Measurements from ENCODE around the gene CNPY1. TPM values are rescaled to one million over a fixed set of nuclear protein-coding genes. Genes with fewer than 3 reads are reported as not detected.
"Not testable (repeated sequence)": the region's sequence is repeated elsewhere in the genome, so short reads cannot be mapped to it uniquely, and the experiment has no call there.

The CNPY1 gene
- total and polyA plus RNA-seq, 4 donors = not detected

DNA sequence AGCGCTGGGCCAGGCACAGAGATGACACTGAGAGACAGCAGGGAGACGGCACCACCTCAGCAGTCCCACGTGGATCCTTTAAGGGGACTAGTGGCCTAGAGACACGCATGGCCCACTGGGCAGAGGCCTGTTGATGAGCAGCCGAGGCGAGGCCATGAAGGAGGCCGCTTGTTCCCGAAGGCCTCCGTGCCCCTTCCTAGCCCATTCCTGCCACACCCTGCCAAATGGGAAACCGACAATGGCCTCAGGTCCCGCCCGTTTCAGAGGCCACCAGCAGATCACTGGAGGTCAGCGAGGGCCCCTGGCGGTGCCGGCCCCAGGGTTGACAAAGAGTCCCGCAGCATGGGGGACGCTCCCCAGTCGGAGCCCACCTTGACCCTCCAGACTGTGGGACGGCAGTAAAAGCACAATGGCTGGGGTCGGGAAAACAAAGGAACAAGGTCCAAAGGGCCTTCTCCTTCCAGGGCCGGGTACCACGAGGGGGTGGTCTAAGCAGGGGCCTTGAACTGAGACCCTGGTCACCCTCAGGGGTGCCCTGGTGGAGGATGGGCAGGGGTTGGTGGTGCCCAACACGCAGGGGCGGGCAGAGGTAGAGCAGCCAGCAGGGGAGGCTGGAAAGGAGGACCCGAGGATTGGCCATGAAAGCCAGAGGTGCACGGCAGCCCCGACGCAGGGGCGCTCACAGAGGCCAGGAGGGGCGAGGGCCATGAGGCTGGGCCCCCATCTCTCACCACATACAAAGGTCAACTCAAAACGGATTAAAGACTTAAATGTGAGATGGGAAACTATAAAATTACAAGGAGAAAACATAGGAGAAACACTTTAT, 19.9 kb upstream of the CNPY1 start:
- Histone ChIP-seq H3K27ac (ENCODE audit: low read depth in 1 of 2, low read length in 2 of 2) (no peak overlapping the region), H3K9ac (ENCODE audit: low read depth in 1 of 2, low read length in 2 of 2) (no peak overlapping the region), H3K36me3 (ENCODE audit: control insufficient read depth in 4 of 4, insufficient read depth in 3 of 4, low read depth in 1 of 4, low read length in 3 of 4) (no peaks in the 10 kb centered on the region), H3K4me1 (ENCODE audit: control insufficient read depth in 4 of 4, insufficient read depth in 4 of 4, low read length in 3 of 4) (no peaks in the 10 kb centered on the region), H3K27me3 (ENCODE audit: control insufficient read depth in 4 of 4, insufficient read depth in 4 of 4, low read length in 3 of 4) (no peaks in the 10 kb centered on the region), H3K4me3 (ENCODE audit: low read depth in 1 of 3, low read length in 3 of 3) (no peak overlapping the region), H3K9me3 (ENCODE audit: control insufficient read depth in 4 of 4, low read length in 3 of 4) (no peaks in the 10 kb centered on the region)
- 89% methylated on average over 31 of the region's 31 CpGs for WGBS
- no peak for DNase-seq (ENCODE audit: low spot score)
- TF ChIP-seq JUND (IDR thresholded peaks at IDR 0.05) = no peak
- TF ChIP-seq, protein P1, sequence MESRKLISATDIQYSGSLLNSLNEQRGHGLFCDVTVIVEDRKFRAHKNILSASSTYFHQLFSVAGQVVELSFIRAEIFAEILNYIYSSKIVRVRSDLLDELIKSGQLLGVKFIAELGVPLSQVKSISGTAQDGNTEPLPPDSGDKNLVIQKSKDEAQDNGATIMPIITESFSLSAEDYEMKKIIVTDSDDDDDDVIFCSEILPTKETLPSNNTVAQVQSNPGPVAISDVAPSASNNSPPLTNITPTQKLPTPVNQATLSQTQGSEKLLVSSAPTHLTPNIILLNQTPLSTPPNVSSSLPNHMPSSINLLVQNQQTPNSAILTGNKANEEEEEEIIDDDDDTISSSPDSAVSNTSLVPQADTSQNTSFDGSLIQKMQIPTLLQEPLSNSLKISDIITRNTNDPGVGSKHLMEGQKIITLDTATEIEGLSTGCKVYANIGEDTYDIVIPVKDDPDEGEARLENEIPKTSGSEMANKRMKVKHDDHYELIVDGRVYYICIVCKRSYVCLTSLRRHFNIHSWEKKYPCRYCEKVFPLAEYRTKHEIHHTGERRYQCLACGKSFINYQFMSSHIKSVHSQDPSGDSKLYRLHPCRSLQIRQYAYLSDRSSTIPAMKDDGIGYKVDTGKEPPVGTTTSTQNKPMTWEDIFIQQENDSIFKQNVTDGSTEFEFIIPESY (IDR thresholded peaks at IDR 0.05) = no peak
- TF ChIP-seq TAF1 (conservative IDR thresholded peaks at IDR 0.05) = no peak

DNA sequence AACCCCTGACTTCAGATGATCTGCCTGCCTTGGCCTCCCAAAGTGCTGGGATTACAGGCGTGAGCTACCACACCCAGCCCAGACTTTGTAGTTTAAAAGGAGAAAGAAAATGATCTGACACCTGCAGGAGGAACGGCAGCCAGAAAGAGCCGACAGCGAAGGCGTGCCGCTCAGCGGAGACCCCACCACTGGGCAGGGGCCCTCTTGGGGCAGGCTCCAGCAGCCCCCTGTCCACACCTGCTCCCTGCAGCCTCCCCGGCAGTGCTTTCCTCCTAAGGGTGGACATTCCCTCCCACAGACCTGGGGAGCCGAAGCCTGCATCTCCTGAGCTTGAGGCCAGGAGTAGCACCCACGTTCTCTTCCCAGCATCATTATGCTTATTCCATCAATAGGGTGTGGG, 19.2 kb upstream of the CNPY1 start:
- Histone ChIP-seq H3K36me3 (ENCODE audit: control insufficient read depth in 4 of 4, insufficient read depth in 3 of 4, low read depth in 1 of 4, low read length in 3 of 4) (no peaks in the 10 kb centered on the region), H3K9ac (ENCODE audit: low read depth in 1 of 2, low read length in 2 of 2) (no peak overlapping the region), H3K4me1 (ENCODE audit: control insufficient read depth in 4 of 4, insufficient read depth in 4 of 4, low read length in 3 of 4) (no peaks in the 10 kb centered on the region), H3K9me3 (ENCODE audit: control insufficient read depth in 4 of 4, low read length in 3 of 4) (no peaks in the 10 kb centered on the region), H3K27ac (ENCODE audit: low read depth in 1 of 2, low read length in 2 of 2) (no peak overlapping the region), H3K4me3 (ENCODE audit: low read depth in 1 of 3, low read length in 3 of 3) (no peak overlapping the region), H3K27me3 (ENCODE audit: control insufficient read depth in 4 of 4, insufficient read depth in 4 of 4, low read length in 3 of 4) (no peaks in the 10 kb centered on the region)
- TF ChIP-seq, protein P2, sequence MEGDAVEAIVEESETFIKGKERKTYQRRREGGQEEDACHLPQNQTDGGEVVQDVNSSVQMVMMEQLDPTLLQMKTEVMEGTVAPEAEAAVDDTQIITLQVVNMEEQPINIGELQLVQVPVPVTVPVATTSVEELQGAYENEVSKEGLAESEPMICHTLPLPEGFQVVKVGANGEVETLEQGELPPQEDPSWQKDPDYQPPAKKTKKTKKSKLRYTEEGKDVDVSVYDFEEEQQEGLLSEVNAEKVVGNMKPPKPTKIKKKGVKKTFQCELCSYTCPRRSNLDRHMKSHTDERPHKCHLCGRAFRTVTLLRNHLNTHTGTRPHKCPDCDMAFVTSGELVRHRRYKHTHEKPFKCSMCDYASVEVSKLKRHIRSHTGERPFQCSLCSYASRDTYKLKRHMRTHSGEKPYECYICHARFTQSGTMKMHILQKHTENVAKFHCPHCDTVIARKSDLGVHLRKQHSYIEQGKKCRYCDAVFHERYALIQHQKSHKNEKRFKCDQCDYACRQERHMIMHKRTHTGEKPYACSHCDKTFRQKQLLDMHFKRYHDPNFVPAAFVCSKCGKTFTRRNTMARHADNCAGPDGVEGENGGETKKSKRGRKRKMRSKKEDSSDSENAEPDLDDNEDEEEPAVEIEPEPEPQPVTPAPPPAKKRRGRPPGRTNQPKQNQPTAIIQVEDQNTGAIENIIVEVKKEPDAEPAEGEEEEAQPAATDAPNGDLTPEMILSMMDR (IDR thresholded peaks at IDR 0.05; ENCODE audit: low read depth, low read length, missing input control) = no peak
- TF ChIP-seq, protein P3, sequence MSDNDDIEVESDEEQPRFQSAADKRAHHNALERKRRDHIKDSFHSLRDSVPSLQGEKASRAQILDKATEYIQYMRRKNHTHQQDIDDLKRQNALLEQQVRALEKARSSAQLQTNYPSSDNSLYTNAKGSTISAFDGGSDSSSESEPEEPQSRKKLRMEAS (IDR thresholded peaks at IDR 0.05) = no peak
- TF ChIP-seq YY1 (IDR thresholded peaks at IDR 0.05) (no peak), FOXA1 (IDR thresholded peaks at IDR 0.05) (no peak), NR2F2 (IDR thresholded peaks at IDR 0.05) (no peak), SP1 (IDR thresholded peaks at IDR 0.05) (no peak), EGR1 (IDR thresholded peaks at IDR 0.05; ENCODE audit: low read depth in 2 of 2) (no peak), GABPA (IDR thresholded peaks at IDR 0.05 in 1 of 2, conservative IDR thresholded peaks at IDR 0.05 in 1 of 2) (no peak), RXRA (IDR thresholded peaks at IDR 0.05) (no peak), FOXA2 (IDR thresholded peaks at IDR 0.05) (no peak)
- TF ChIP-seq, protein P4, sequence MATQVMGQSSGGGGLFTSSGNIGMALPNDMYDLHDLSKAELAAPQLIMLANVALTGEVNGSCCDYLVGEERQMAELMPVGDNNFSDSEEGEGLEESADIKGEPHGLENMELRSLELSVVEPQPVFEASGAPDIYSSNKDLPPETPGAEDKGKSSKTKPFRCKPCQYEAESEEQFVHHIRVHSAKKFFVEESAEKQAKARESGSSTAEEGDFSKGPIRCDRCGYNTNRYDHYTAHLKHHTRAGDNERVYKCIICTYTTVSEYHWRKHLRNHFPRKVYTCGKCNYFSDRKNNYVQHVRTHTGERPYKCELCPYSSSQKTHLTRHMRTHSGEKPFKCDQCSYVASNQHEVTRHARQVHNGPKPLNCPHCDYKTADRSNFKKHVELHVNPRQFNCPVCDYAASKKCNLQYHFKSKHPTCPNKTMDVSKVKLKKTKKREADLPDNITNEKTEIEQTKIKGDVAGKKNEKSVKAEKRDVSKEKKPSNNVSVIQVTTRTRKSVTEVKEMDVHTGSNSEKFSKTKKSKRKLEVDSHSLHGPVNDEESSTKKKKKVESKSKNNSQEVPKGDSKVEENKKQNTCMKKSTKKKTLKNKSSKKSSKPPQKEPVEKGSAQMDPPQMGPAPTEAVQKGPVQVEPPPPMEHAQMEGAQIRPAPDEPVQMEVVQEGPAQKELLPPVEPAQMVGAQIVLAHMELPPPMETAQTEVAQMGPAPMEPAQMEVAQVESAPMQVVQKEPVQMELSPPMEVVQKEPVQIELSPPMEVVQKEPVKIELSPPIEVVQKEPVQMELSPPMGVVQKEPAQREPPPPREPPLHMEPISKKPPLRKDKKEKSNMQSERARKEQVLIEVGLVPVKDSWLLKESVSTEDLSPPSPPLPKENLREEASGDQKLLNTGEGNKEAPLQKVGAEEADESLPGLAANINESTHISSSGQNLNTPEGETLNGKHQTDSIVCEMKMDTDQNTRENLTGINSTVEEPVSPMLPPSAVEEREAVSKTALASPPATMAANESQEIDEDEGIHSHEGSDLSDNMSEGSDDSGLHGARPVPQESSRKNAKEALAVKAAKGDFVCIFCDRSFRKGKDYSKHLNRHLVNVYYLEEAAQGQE (IDR thresholded peaks at IDR 0.05) = no peak
- no peak for DNase-seq (ENCODE audit: low spot score)
- 91% methylated on average over 10 of the region's 10 CpGs for WGBS

DNA sequence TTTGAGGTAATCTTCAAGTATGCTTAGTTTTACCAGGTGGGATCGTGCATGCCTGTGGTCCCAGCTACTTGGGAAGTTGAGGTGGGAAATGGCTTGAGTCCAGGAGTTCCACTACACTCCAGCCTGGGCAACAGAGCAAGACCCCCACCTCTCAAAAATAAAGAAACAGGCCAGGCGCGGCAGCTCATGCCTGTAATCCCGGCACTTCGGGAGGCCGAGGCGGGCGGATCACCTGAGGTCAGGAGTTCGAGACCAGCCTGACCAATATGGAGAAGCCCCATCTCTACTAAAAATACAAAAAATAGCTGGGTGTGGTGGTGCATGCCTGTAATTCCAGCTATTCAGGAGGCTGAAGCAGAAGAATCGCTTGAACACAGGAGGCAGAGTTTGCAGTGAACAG, 16.6 kb upstream of the CNPY1 start:
- WGBS = 92% methylated on average over 10 of the region's 10 CpGs
- not testable (repeated sequence) for H3K4me3 ChIP-seq (ENCODE audit: low read depth in 1 of 3, low read length in 3 of 3); H3K27me3 ChIP-seq (ENCODE audit: control insufficient read depth in 4 of 4, insufficient read depth in 4 of 4, low read length in 3 of 4); H3K9ac ChIP-seq (ENCODE audit: low read depth in 1 of 2, low read length in 2 of 2); H3K9me3 ChIP-seq (ENCODE audit: control insufficient read depth in 4 of 4, low read length in 3 of 4); H3K4me1 ChIP-seq (ENCODE audit: control insufficient read depth in 4 of 4, insufficient read depth in 4 of 4, low read length in 3 of 4); DNase-seq (ENCODE audit: low spot score); H3K36me3 ChIP-seq (ENCODE audit: control insufficient read depth in 4 of 4, insufficient read depth in 3 of 4, low read depth in 1 of 4, low read length in 3 of 4); H3K27ac ChIP-seq (ENCODE audit: low read depth in 1 of 2, low read length in 2 of 2)
